Gastrocnemius medialis (tissue), 4 donors: ENCODE data around the gene TANGO2. TPM values are rescaled to one million over a fixed set of nuclear protein-coding genes. Genes with fewer than 3 reads are reported as not detected.

Source experiments
- ATAC-seq, 2 donors: fragments of 150-250 bp; one replicate each; pipeline ENCODE4 v1.9.1; 2016
- DNase-seq, 2 donors: peaks; one replicate each; pipeline ENCODE4 v3.0.0-alpha.2; 2019
- H3K27ac ChIP-seq, 4 donors: fragments of 200-600 bp; sonication (generic); 1 replicate in 1 of 4; 2 replicates in 3 of 4; pipeline ENCODE4 v1.5.1; 2016 to 2018; ENCODE audit warnings: mild to moderate bottlenecking in 2 of 4, moderate library complexity in 1 of 4
- H3K27me3 ChIP-seq, 3 donors: fragments of 200-600 bp; sonication (generic) in 2 of 3; 1 replicate in 1 of 3; 2 replicates in 2 of 3; pipeline versions ENCODE4 v1.5.1 to v1.6.0; 2016 to 2019; ENCODE audit warnings: mild to moderate bottlenecking in 1 of 3, moderate library complexity in 1 of 3
- H3K36me3 ChIP-seq, 2 donors: fragments of 200-600 bp; sonication (generic) in 1 of 2; one replicate each; pipeline ENCODE4 v1.5.1; 2017 to 2018
- H3K4me1 ChIP-seq, 2 donors: fragments of 200-600 bp; sonication (generic) in 1 of 2; one replicate each; pipeline ENCODE4 v1.5.1; 2016 to 2017; ENCODE audit warnings: mild to moderate bottlenecking in 2 of 2
- H3K4me3 ChIP-seq, 4 donors: fragments of 200-600 bp; sonication (generic) in 3 of 4; 1 replicate in 1 of 4; 2 replicates in 3 of 4; pipeline ENCODE4 v1.5.1; 2016 to 2019; ENCODE audit warnings: mild to moderate bottlenecking in 2 of 4
- H3K9me3 ChIP-seq, 3 donors: fragments of 200-600 bp; sonication (generic) in 2 of 3; 1 replicate in 1 of 3; 2 replicates in 2 of 3; pipeline ENCODE4 v1.5.1; 2016 to 2019
- CTCF ChIP-seq, 5 experiments: fragments of 450-650 bp in 3 of 5; fragments of 200-600 bp in 2 of 5; sonication (generic) in 2 of 5; IDR thresholded peaks in 4 of 5; conservative IDR thresholded peaks in 1 of 5; 1 replicate in 4 of 5; 2 replicates in 1 of 5; pipeline ENCODE4 v1.5.1; 2016 to 2019; ENCODE audit warnings: antibody characterized with exemption in 5 of 5, mild to moderate bottlenecking in 3 of 5, moderate library complexity in 3 of 5
- POLR2A ChIP-seq, 2 donors: fragments of 450-650 bp; IDR thresholded peaks; one replicate each; pipeline ENCODE4 v1.6.1; 2017; ENCODE audit warnings: antibody characterized with exemption in 2 of 2, mild to moderate bottlenecking in 2 of 2, moderate library complexity in 2 of 2
- in situ Hi-C, 4 donors: fragments of 200-750 bp; cut with MboI; loops; one replicate each; pipeline versions ENCODE4 v1.15.0 to v1.8.0; 2017; ENCODE audit warnings: low sequenced_read_pairs in 4 of 4
- intact Hi-C: fragments of 100-400 bp; cut with DNase I; formaldehyde crosslinking; loops from one replicate; pipeline ENCODE4 v1.15.1; 2023; ENCODE audit warnings: low total_unique reads
- total RNA-seq, 4 donors: library from RNA; depleted of rRNA; stranded (reverse); fragments of >200 nt; gene quantifications; one replicate each; pipeline versions ENCODE4 v1.1.0 to v1.2.3, GENCODE V29; 2016

TANGO2 gene
- total RNA-seq, 4 donors from 2014 or later = 43.0 to 115 (median 52.5) TPM

GRCh38 chr22:19986410-19987341 lies 34.2 kb upstream of the TANGO2 start:
- no peaks in the 10 kb centered on the region for H3K27me3 ChIP-seq
- H3K4me3 ChIP-seq = peak overlapping the region; percentile 61 to 98 (median 86)
- intact Hi-C loops = loop anchor here (1.0 kb wide), 1 partner anchor 30 kb away; the partner anchor contains the start of gene ARVCF
- peak; percentile 50 to 73 for DNase-seq
- ATAC-seq = peak; percentile 59 to 64
- H3K4me1 ChIP-seq = peaks cover 45 to 51% of the 10 kb centered on the region in 2 donors
- in situ Hi-C loops = no loop called here
- peak overlapping the region; percentile 92 to 100 (median 96) for H3K27ac ChIP-seq
- peak; percentile 94 to 95 for TF ChIP-seq POLR2A (IDR thresholded peaks at IDR 0.05)
- TF ChIP-seq CTCF (IDR thresholded peaks at IDR 0.05 in 4 of 5, conservative IDR thresholded peaks at IDR 0.05 in 1 of 5) = no peak
- H3K36me3 ChIP-seq = no peaks in the 10 kb centered on the region
- no peaks in the 10 kb centered on the region for H3K9me3 ChIP-seq

- Histone ChIP-seq H3K27ac (peak overlapping the region; percentile 92 to 100 (median 96)), H3K4me3 (peak overlapping the region in 2 of 4 donors; percentile 12 to 61), H3K36me3 (no peaks in the 10 kb centered on the region), H3K27me3 (no peaks in the 10 kb centered on the region), H3K4me1 (peaks cover 39 to 46% of the 10 kb centered on the region in 2 donors), H3K9me3 (no peaks in the 10 kb centered on the region)
- no peak for ATAC-seq
- intact Hi-C loops (loop anchor here (1.0 kb wide), 1 partner anchor 29 kb away; the partner anchor contains the start of gene ARVCF), in situ Hi-C loops (no loop called here)
- TF ChIP-seq CTCF (IDR thresholded peaks at IDR 0.05 in 4 of 5, conservative IDR thresholded peaks at IDR 0.05 in 1 of 5) (no peak), POLR2A (IDR thresholded peaks at IDR 0.05) (no peak)
- DNase-seq = no peak
These were observed 33.3 kb upstream of the TANGO2 start for GRCh38 chr22:19987394-19988306.

- in situ Hi-C loops = no loop called here
- Histone ChIP-seq H3K27ac (peak overlapping the region in 1 of 4 donors; percentile 29), H3K4me1 (peaks cover 31 to 39% of the 10 kb centered on the region in 2 donors)
These were observed 32.5 kb upstream of the TANGO2 start for GRCh38 chr22:19988331-19988808.

More at GRCh38 chr22:19988331-19988808, 32.5 kb upstream of the TANGO2 start:
- Histone ChIP-seq H3K36me3 (no peaks in the 10 kb centered on the region), H3K27me3 (no peaks in the 10 kb centered on the region), H3K4me3 (no peak overlapping the region), H3K9me3 (no peaks in the 10 kb centered on the region)
- TF ChIP-seq POLR2A (IDR thresholded peaks at IDR 0.05) = no peak
- TF ChIP-seq CTCF (IDR thresholded peaks at IDR 0.05 in 4 of 5, conservative IDR thresholded peaks at IDR 0.05 in 1 of 5) = no peak
- intact Hi-C loops = no loop called here
- DNase-seq = no peak
- ATAC-seq = no peak
